GM18505 (cell line): ENCODE data around the gene RANGRF.
"Not testable (repeated sequence)": the region's sequence is repeated elsewhere in the genome, so short reads cannot be mapped to it uniquely, and the experiment has no call there.

Experiments used
- ATAC-seq: cut with Tn5 transposase; IDR thresholded peaks from one replicate; pipeline ENCODE4 v1.9.1; 2021; ENCODE audit not compliant: unreplicated experiment
- POLR2A ChIP-seq: IDR thresholded peaks from 4 replicates; pipeline ENCODE4 v1.6.1; 2011; ENCODE audit warnings: borderline replicate concordance; ENCODE audit not compliant: insufficient read depth, insufficient read length; ENCODE audit errors: extremely low read depth

Gene RANGRF, protein sequence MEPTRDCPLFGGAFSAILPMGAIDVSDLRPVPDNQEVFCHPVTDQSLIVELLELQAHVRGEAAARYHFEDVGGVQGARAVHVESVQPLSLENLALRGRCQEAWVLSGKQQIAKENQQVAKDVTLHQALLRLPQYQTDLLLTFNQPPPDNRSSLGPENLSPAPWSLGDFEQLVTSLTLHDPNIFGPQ

GRCh38 chr17:8288336-8289102 is at the start of gene RANGRF:
Gene RANGRF (plus strand): TSS chr17:8288670. CDS start chr17:8288789, 119 bp downstream.
- peak; percentile 80 for TF ChIP-seq POLR2A
- peak; percentile 71 for ATAC-seq

- ATAC-seq: no peak
- TF ChIP-seq POLR2A: no peak
Measured at GRCh38 chr17:8243827-8244226, 44.6 kb upstream of the RANGRF start.

DNA sequence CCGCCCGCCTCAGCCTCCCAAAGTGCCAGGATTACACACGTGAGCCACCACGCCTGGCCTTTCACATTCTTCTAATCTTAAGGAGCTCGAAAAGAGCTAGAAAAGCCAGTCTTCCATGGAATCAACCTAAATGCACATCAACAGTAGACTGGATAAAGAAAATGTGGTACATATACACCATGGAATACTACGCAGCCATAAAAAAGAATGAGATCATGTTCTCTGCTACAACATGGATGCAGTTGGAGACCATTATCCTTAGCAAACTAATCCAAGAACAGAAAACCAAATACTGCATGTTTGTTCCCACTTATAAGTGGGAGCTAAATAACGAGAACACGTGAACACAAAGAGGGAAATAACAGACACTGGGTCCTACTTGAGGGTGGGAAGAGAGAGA is 43.7 kb upstream of the RANGRF start:
- no peak for ATAC-seq
- no peak for TF ChIP-seq POLR2A

DNA sequence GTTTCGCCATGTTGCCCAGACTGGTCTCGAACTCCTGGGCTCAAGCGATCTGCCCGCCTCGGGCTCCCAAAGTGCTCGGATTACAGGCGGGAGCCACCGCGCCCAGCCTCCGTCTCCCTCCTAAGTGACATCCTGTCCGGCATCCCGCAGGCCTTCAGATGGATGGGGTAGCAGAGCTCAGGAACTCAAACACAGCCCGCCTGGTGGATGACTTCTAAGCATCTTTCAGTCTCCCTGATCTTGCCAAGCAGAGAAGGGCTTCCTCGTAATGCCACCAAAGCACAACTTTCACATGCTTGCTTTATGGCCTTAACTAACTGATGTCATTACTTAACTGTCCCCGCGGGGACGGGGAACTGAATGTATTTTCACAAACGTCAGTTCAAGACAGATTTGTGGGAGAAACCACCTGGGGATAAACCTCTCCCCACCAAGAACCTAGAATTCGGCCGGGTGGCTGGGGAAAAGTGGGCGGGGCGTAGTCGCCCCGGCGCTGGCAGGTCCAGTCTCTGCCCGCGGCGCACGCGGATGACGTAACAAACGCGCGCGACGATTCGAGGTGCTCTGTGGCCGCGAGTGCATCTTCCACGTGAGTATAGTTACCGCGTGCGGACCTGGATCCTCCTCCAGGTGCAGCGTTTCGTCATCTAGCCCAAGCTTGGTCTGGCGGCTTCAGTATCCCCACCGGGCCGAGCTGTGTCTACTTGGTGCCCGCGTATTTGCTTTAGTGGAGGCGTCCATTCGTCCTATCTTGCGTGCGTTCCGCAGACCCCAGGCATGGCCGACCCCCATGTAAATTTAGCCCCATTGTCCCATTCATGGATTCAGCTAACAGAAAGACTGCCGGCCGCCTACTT is 39.5 kb upstream of the RANGRF start, which contains the start of gene PFAS:
TSS of gene PFAS (plus strand) at position 539 of the 857 bp plus-strand sequence. CDS start 4,649 bp downstream, outside the sequence.
- TF ChIP-seq POLR2A: peak; percentile 79
- peak; percentile 58 for ATAC-seq

GRCh38 chr17:8249621-8250500 is 38.6 kb upstream of the RANGRF start:
- no peak for TF ChIP-seq POLR2A
- ATAC-seq: no peak

- ATAC-seq: not testable (repeated sequence)
Measured at GRCh38 chr17:8251411-8251810, 37.1 kb upstream of the RANGRF start.

DNA sequence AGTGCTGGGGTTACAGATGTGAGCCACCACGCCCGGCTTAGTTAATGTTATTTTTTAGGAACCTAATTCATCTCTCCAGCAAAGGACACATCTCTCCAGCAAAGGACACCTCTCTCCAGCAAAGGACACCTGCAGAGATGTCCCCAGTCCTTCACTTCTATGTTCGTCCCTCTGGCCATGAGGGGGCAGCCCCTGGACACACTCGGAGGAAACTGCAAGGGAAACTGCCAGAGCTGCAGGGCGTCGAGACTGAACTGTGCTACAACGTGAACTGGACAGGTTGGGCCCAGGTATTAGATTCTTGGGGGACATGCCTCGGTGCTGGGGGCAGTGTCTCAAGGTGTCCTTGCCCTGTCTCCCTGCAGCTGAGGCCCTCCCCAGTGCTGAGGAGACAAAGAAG is 34.7 kb upstream of the RANGRF start:
- TF ChIP-seq POLR2A: no peak
- ATAC-seq: no peak

DNA sequence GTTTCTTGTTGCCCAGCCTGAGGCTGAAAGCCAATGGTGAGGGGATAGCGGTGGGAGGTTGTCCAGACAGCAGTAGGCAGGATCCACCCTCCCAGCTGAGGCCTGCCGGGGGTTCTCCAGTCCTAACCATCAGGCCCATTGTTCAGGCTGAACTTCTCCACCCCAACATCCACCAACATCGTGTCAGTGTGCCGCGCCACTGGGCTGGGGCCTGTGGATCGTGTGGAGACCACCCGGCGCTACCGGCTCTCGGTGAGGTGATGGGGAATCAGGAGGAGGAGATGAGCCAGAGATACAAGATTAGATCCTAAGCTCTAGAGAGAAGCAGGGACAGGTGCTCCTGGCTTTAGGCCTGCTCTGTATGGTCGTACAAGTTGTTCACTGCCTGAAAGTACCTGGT is 33.6 kb upstream of the RANGRF start:
- ATAC-seq: no peak
- no peak for TF ChIP-seq POLR2A

- no peak for ATAC-seq
- TF ChIP-seq POLR2A: no peak
Measured at GRCh38 chr17:8255499-8255898, 33.0 kb upstream of the RANGRF start.

DNA sequence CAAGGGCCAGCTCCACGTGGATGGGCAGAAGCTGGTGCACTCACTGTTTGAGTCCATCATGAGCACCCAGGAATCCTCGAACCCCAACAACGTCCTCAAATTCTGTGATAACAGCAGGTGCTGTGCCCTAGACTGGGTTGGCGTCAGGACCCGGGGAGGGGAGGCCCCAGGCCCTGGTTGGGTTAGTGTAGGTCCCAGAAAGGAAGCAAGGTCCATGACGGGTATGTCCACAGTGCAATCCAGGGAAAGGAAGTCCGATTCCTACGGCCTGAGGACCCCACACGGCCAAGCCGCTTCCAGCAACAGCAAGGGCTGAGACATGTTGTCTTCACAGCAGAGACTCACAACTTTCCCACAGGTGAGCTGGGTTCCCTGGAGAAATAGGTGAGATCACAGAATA is 32.2 kb upstream of the RANGRF start:
- no peak for ATAC-seq
- TF ChIP-seq POLR2A: no peak

GRCh38 chr17:8256691-8257090 is 31.8 kb upstream of the RANGRF start:
- no peak for TF ChIP-seq POLR2A
- no peak for ATAC-seq

- TF ChIP-seq POLR2A: no peak
- ATAC-seq: no peak
Measured at GRCh38 chr17:8257801-8258200, 30.7 kb upstream of the RANGRF start.

DNA sequence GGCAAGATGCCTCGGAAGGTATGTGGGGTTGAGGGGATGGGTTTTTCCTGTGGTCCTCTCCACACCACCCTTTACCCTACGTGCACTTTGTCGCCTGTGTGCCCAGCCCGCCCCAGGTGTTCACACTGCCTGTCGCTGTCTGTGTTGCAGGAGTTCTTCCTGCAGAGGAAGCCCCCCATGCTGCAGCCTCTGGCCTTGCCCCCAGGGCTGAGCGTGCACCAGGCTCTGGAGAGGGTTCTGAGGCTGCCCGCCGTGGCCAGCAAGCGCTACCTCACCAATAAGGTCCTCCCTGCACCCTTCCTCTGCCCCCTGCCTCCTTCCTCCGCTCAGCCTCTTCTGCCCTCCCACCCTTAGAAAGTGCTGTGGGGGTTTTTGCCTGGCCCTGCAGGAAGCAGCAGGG is 24.1 kb upstream of the RANGRF start:
- no peak for TF ChIP-seq POLR2A
- ATAC-seq: no peak
